HepG2 (cell line): Measurements from ENCODE around the gene NGFR. TPM values are rescaled to one million over a fixed set of nuclear protein-coding genes. Genes with fewer than 3 reads are reported as not detected.

Experiments used
- ERF ChIP-seq: IDR thresholded peaks from 2 replicates; pipeline ENCODE4 v1.6.1; 2018; ENCODE audit warnings: missing biosample characterization, missing genetic modification reagents
- FUBP1 ChIP-seq: sonication (generic); formaldehyde crosslinking; IDR thresholded peaks from 2 replicates; pipeline ENCODE4 v1.5.1; 2020; ENCODE audit warnings: missing genetic modification reagents, mild to moderate bottlenecking, borderline replicate concordance
- GPN1 ChIP-seq: sonication (generic); formaldehyde crosslinking; IDR thresholded peaks from 2 replicates; pipeline ENCODE4 v1.5.1; 2020; ENCODE audit warnings: missing genetic modification reagents, borderline replicate concordance
- KDM5A ChIP-seq: fragments of 200-600 bp; sonication (generic); IDR thresholded peaks from 2 replicates; pipeline ENCODE4 v1.7.0; 2018; ENCODE audit warnings: antibody characterized with exemption, mild to moderate bottlenecking, low read length, borderline replicate concordance
- KDM6A ChIP-seq: IDR thresholded peaks from 2 replicates; pipeline ENCODE4 v1.6.1; 2016; ENCODE audit warnings: low read depth
- SCMH1 ChIP-seq: sonication (generic); formaldehyde crosslinking; IDR thresholded peaks from 2 replicates; pipeline ENCODE4 v1.9.0; 2021; ENCODE audit warnings: missing genetic modification reagents, mild to moderate bottlenecking, borderline replicate concordance
- SYNCRIP ChIP-seq: fragments of 200-400 bp; formaldehyde crosslinking; IDR thresholded peaks from 2 replicates; pipeline ENCODE4 v1.6.1; 2018; ENCODE audit warnings: mild to moderate bottlenecking, low read depth, low read length; ENCODE audit not compliant: insufficient read depth
- TAF15 ChIP-seq: fragments of 200-400 bp; formaldehyde crosslinking; IDR thresholded peaks from one replicate; pipeline ENCODE4 v1.6.1; 2018; ENCODE audit warnings: mild to moderate bottlenecking, low read depth, low read length; ENCODE audit not compliant: poor library complexity, severe bottlenecking
- THAP8 ChIP-seq: sonication (generic); formaldehyde crosslinking; IDR thresholded peaks from 2 replicates; pipeline ENCODE4 v1.5.1; 2020; ENCODE audit warnings: missing genetic modification reagents, mild to moderate bottlenecking, borderline replicate concordance
- TRIM24 ChIP-seq: sonication (generic); formaldehyde crosslinking; IDR thresholded peaks from 2 replicates; pipeline ENCODE4 v1.8.0; 2022; ENCODE audit warnings: mild to moderate bottlenecking, missing genetic modification reagents
- ZBTB2 ChIP-seq: sonication (generic); formaldehyde crosslinking; IDR thresholded peaks from 2 replicates; pipeline ENCODE4 v1.8.0; 2022; ENCODE audit warnings: low read depth, missing genetic modification reagents
- ZFP36L2 ChIP-seq: sonication (generic); formaldehyde crosslinking; IDR thresholded peaks from 2 replicates; pipeline ENCODE4 v1.4.0; 2020; ENCODE audit warnings: missing genetic modification reagents
- ZNF292 ChIP-seq: sonication (generic); formaldehyde crosslinking; IDR thresholded peaks from 2 replicates; pipeline ENCODE4 v1.8.1; 2022; ENCODE audit warnings: mild to moderate bottlenecking, low read depth, missing genetic modification reagents, borderline replicate concordance
- ZNF550 ChIP-seq: sonication (generic); formaldehyde crosslinking; IDR thresholded peaks from 2 replicates; pipeline ENCODE4 v1.4.0; 2020; ENCODE audit warnings: mild to moderate bottlenecking, missing genetic modification reagents, borderline replicate concordance
- ZNF7 ChIP-seq: IDR thresholded peaks from 2 replicates; pipeline ENCODE4 v1.6.1; 2016; ENCODE audit warnings: missing biosample characterization, missing genetic modification reagents
- ZNF792 ChIP-seq: IDR thresholded peaks from 2 replicates; pipeline ENCODE4 v1.6.1; 2016
- polyA plus RNA-seq, 8 experiments: library from polyadenylated mRNA; depleted of rRNA in 3 of 8; stranded (reverse) in 7 of 8; unstranded in 1 of 8; fragments of >200 nt; fragmentation: Illumina TruSeq in 4 of 8; extraction: Trizol in 4 of 8; gene quantifications; 2 replicates each; pipeline versions ENCODE4 v1.2.1 to v1.2.3, GENCODE V29; 2011 to 2016; ENCODE audit warnings: low read depth in 4 of 8, missing spikeins in 1 of 8, mixed read lengths in 1 of 8; ENCODE audit not compliant: insufficient read depth in 1 of 8
- total RNA-seq, 5 experiments: library from RNA; depleted of rRNA; stranded (reverse); fragments of >200 nt; fragmentation: Illumina TruSeq; extraction: Trizol; gene quantifications; 2 replicates each; pipeline ENCODE4 v1.2.3, GENCODE V29; 2016; ENCODE audit warnings: low read depth in 1 of 5
- TF ChIP-seq, protein P1 (sequence below): sonication (generic); formaldehyde crosslinking; IDR thresholded peaks from 2 replicates; pipeline ENCODE4 v1.5.0; 2020; ENCODE audit warnings: mild to moderate bottlenecking, missing genetic modification reagents
- TF ChIP-seq, protein P2 (sequence below): IDR thresholded peaks from 2 replicates; pipeline ENCODE4 v1.6.1; 2016; ENCODE audit warnings: mild to moderate bottlenecking

NGFR gene
- total and polyA plus RNA-seq, 2 of the 13 experiments (the other 11 are each of a cell fraction or from before 2014, with no cell fraction given) = 1.1 to 1.8 TPM

- TF ChIP-seq FUBP1 (CRISPR knock-in tag) = no peak
- TF ChIP-seq TAF15 = no peak
- no peak for TF ChIP-seq ZNF7 (CRISPR knock-in tag)
- TF ChIP-seq TRIM24 (CRISPR knock-in tag) = 0 out of 2 replicates have a peak, but pooled peaks have one; percentile 23
- peak; percentile 78; the same call in 1 of the 2 replicates for TF ChIP-seq ZNF550 (CRISPR knock-in tag)
- TF ChIP-seq ZBTB2 = no peak
- peak; percentile 46; the same call in 1 of the 2 replicates for TF ChIP-seq ZNF792 (CRISPR knock-in tag)
- TF ChIP-seq ZNF292 (CRISPR knock-in tag) = peak; percentile 66; the same call in 1 of the 2 replicates
- TF ChIP-seq ZFP36L2 = no peak
- no peak for TF ChIP-seq THAP8 (CRISPR knock-in tag)
- TF ChIP-seq SYNCRIP = no peak
- peak; percentile 53; the same call in 1 of the 2 replicates for TF ChIP-seq ERF (CRISPR knock-in tag)
- no peak for TF ChIP-seq KDM5A
- TF ChIP-seq, protein P1, sequence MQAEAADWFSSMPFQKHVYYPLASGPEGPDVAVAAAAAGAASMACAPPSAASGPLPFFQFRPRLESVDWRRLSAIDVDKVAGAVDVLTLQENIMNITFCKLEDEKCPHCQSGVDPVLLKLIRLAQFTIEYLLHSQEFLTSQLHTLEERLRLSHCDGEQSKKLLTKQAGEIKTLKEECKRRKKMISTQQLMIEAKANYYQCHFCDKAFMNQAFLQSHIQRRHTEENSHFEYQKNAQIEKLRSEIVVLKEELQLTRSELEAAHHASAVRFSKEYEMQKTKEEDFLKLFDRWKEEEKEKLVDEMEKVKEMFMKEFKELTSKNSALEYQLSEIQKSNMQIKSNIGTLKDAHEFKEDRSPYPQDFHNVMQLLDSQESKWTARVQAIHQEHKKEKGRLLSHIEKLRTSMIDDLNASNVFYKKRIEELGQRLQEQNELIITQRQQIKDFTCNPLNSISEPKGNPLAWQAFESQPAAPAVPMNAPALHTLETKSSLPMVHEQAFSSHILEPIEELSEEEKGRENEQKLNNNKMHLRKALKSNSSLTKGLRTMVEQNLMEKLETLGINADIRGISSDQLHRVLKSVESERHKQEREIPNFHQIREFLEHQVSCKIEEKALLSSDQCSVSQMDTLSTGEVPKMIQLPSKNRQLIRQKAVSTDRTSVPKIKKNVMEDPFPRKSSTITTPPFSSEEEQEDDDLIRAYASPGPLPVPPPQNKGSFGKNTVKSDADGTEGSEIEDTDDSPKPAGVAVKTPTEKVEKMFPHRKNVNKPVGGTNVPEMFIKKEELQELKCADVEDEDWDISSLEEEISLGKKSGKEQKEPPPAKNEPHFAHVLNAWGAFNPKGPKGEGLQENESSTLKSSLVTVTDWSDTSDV (CRISPR knock-in tag) = no peak; the same call in 1 of the 2 replicates
- TF ChIP-seq GPN1 (CRISPR knock-in tag) = peak; percentile 37; the same call in 1 of the 2 replicates
- TF ChIP-seq KDM6A = 0 out of 2 replicates have a peak, but pooled peaks have one; percentile 9
- TF ChIP-seq SCMH1 (CRISPR knock-in tag) = no peak
- TF ChIP-seq, protein P2, sequence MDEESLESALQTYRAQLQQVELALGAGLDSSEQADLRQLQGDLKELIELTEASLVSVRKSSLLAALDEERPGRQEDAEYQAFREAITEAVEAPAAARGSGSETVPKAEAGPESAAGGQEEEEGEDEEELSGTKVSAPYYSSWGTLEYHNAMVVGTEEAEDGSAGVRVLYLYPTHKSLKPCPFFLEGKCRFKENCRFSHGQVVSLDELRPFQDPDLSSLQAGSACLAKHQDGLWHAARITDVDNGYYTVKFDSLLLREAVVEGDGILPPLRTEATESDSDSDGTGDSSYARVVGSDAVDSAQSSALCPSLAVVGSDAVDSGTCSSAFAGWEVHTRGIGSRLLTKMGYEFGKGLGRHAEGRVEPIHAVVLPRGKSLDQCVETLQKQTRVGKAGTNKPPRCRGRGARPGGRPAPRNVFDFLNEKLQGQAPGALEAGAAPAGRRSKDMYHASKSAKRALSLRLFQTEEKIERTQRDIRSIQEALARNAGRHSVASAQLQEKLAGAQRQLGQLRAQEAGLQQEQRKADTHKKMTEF = peak; percentile 81; the same call in 1 of the 2 replicates
These were observed 20.2 kb downstream of the NGFR start (continued) for GRCh38 chr17:49515196-49515770.
